NCI-H460 (cell line): ENCODE data around the gene OS9. TPM values are rescaled to one million over a fixed set of nuclear protein-coding genes. Genes with fewer than 3 reads are reported as not detected.
"Not testable (repeated sequence)": the region's sequence is repeated elsewhere in the genome, so short reads cannot be mapped to it uniquely, and the experiment has no call there.

Experiments
- DNase-seq: peaks from one replicate; pipeline ENCODE4 v3.0.0-alpha.2; 2016; ENCODE audit warnings: low read depth; ENCODE audit errors: extremely low read depth
- total RNA-seq: library from RNA; depleted of rRNA; stranded (reverse); fragments of >200 nt; shearing (Covaris generic); gene quantifications from 2 replicates; pipeline ENCODE4 v1.2.3, GENCODE V29; 2014

OS9 gene
- total RNA-seq, 1 experiment from 2014 or later = 214 TPM

DNA sequence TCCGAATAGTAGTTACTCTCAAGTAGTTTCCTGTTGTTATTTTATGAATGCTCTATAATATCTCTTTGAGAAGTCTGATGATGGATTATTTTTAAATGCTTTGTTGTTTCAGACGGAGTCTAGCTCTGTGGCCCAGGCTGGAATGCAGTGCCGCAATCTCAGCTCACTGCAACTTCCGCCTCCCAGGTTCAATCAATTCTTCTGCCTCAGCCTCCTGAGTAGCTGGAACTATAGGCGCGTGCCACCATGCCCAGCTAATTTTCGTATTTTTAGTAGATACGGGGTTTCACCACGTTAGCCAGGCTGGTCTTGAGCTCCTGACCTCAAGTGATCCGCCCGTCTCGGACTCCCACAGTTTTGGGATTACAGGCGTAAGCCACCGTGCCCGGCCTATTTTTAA is 1.4 kb upstream of the OS9 start:
- DNase-seq = no peak

- no peak for DNase-seq
Measured at GRCh38 chr12:57693317-57693658, 644 bp upstream of the OS9 start.

DNA sequence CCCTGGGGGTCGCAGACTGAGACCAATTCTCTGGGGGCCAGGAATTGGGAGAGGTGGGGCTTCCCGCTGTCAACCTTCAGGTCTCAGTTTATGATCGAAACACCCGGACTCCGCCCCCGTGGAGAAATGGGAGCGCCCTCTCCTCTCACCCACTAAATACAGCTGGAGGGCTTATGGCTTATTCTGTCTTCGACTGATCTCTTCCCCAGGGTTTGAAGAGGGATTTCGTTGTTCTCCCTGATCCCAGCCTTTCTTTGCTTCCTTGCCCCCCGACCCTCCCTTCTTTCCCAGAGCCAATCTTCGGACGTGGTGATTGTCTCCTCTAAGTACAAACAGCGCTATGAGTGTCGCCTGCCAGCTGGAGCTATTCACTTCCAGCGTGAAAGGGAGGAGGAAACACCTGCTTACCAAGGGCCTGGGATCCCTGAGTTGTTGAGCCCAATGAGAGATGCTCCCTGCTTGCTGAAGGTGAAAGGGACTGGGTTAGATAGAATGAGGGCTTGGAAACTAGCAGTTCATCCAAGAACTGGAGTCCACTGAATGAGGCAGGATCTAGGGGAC is 607 bp downstream of the OS9 start:
- no peak for DNase-seq

DNA sequence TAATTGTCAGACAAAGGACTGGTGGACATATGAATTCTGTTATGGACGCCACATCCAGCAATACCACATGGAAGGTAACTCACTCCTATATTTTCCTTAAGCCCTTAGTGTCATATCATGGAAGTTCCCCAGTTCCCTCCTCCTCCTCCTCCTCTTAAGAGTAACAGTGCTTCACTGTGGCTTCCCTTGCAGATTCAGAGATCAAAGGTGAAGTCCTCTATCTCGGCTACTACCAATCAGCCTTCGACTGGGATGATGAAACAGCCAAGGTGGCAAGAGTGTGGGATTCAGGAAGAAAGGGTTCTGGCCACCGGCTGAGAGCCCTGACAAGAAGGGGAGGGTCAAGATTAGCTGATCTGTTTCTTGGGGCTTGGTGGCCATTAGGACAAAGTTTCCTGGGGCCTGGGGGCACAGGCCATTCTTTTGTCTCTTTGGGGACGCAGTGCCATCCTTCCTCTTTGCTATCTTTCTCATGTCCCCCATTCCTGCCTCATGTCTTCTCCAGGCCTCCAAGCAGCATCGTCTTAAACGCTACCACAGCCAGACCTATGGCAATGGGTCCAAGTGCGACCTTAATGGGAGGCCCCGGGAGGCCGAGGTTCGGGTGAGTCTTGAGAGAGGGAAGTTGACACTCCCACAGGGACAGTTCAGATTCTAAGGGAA is 2.0 kb downstream of the OS9 start:
- DNase-seq = no peak

DNA sequence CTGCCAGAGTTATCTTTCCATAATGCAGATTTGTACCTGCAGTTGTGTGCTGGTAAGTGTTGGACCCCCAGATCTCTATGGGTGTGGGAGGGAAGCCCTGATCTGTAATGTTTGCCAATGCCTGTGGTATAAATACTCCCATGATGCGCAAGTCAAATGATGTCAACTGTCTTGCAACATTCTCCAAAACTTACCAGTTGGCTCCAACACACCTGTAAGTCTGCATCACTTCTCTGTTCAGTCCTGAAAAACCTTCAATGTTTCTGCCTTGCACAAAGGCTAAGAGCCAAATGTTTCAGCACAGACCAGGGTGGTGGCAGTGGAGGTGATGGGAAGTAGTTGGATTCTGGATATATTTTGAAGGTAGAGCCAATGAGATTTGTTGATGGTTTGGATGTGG is 3.1 kb downstream of the OS9 start:
- DNase-seq = no peak

- no peak for DNase-seq
Measured at GRCh38 chr12:57698414-57698813, 4.5 kb downstream of the OS9 start.

- no peak for DNase-seq
Measured at GRCh38 chr12:57700317-57700716, 6.4 kb downstream of the OS9 start.

DNA sequence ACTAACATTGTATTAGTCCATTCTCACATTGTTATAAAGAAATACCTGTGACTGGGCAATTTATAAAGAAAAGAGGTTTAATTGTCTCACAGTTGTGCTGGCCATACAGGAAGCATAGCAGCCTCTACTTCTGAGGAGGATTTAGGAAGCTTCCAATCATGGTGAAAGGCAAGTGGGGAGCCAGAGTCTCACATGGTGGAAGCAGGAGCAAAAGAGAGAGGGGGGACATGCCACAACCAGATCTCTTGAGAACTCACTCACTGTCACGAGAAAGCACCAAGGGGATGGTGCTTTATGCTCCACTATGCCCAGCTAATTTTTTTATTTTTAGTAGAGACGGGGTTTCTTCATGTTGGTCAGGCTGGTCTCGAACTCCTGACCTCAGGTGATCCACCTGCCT is 13.3 kb downstream of the OS9 start:
- DNase-seq = no peak

- DNase-seq = no peak
Measured at GRCh38 chr12:57708296-57708695, 14.4 kb downstream of the OS9 start.

- DNase-seq = no peak
Measured at GRCh38 chr12:57712701-57713100, 18.8 kb downstream of the OS9 start.

DNA sequence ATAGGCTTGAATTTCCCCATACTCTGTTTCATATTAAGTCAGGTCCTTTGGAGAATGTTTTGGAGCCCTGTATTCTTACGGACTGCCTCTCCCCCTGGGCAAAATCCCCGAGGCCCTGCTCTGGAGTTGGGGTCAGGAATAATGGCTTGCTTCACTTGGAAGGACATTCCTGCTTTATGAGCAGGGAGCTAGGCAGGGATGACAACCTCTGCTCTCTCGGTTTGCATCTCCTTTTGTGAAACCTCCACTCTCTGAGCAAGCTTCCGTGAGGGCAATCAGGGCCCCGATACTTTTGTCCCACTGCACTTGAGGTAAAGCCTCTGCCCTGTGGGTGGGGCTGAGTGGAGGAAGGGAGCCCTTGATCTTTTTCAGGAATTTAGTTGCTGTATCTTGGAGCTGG is 19.3 kb downstream of the OS9 start:
- DNase-seq = no peak

DNA sequence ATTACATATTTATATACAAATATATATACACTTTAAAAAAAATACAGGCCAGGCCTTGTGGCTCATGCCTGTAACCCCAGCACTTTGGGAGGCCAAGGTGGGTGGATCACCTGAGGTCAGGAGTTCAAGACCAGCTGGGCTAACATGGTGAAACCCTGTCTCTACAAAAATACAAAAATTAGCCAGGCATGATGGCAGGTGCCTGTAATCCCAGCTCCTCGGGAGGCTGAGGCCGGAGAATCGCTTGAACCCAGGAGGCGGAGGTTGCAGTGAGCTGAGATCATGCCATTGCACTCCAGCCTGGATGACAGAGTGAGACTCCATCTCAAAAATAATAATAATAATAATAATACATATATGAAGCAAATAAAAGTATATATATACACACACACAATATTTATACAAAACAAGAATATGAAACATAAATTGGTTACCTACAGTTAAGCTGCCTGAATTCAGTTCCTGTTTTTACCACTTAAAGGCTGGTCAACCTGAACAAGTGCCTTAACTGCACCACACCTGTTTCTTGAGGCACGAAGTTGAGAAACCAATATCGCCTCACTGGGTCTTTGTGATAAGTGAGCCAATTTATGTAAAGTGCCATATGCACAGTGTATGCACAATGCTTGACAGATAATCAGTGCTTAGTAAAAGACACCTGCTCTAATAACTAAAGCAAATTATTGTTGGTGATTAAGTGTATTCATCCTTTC is 21.3 kb downstream of the OS9 start:
- DNase-seq = not testable (repeated sequence)

DNA sequence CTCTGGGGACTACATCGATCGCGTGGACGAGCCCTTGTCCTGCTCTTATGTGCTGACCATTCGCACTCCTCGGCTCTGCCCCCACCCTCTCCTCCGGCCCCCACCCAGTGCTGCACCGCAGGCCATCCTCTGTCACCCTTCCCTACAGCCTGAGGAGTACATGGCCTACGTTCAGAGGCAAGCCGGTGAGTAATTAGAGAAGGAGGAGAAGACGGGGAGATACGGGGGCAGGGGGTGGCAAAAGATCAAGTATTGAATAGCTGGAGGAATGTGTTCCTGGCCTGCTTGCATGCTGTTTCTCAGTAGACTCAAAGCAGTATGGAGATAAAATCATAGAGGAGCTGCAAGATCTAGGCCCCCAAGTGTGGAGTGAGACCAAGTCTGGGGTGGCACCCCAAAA is 21.9 kb downstream of the OS9 start:
- no peak for DNase-seq

- no peak for DNase-seq
Measured at GRCh38 chr12:57716305-57716704, 22.4 kb downstream of the OS9 start.

GRCh38 chr12:57717131-57717530 is 23.2 kb downstream of the OS9 start:
- DNase-seq = no peak

GRCh38 chr12:57717846-57718640 is 24.1 kb downstream of the OS9 start:
- DNase-seq = no peak

- no peak for DNase-seq
Measured at GRCh38 chr12:57718641-57719528, 25.0 kb downstream of the OS9 start.

- DNase-seq = no peak
Measured at GRCh38 chr12:57719777-57720605, 26.1 kb downstream of the OS9 start.
